ENCODE data around the gene MEGF11.
A peak's percentile ranks its signal among the peaks of the same experiment; 100 is the strongest.

MEGF11 gene

GRCh38 chr15:66241087-66241907, 12.3 kb downstream of the MEGF11 start:
- DNase-seq (ENCODE audit: insufficient read length, low spot score) (no peak), FAIRE-seq (peak; percentile 26)

- FAIRE-seq (no peak), DNase-seq (ENCODE audit: insufficient read length, low spot score) (no peak)
These were observed 13.2 kb downstream of the MEGF11 start for GRCh38 chr15:66240240-66240794.

GRCh38 chr15:66239514-66239913, 14.0 kb downstream of the MEGF11 start:
- FAIRE-seq: no peak
- no peak for DNase-seq (ENCODE audit: insufficient read length, low spot score)

DNA sequence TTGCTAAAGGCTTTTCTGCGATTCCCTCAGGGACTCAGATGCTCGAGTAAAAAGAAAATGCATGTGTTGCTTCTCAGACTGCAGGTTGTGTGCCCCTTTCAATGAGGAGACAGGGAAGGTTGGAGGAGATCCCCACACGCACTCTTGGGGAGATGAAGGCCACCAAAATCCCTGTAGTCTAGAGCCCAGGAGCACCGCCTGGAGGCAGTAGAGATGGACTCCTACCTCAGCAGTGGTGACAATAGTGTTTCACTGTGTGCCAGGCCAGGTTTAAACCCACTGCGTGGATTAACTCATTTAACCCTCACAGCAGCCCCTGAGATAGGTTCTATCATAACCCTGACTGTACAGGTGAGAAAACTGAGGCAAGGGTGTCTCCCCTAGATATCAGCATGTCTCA, 15.2 kb downstream of the MEGF11 start:
- FAIRE-seq (no peak), DNase-seq (ENCODE audit: insufficient read length, low spot score) (no peak)

DNA sequence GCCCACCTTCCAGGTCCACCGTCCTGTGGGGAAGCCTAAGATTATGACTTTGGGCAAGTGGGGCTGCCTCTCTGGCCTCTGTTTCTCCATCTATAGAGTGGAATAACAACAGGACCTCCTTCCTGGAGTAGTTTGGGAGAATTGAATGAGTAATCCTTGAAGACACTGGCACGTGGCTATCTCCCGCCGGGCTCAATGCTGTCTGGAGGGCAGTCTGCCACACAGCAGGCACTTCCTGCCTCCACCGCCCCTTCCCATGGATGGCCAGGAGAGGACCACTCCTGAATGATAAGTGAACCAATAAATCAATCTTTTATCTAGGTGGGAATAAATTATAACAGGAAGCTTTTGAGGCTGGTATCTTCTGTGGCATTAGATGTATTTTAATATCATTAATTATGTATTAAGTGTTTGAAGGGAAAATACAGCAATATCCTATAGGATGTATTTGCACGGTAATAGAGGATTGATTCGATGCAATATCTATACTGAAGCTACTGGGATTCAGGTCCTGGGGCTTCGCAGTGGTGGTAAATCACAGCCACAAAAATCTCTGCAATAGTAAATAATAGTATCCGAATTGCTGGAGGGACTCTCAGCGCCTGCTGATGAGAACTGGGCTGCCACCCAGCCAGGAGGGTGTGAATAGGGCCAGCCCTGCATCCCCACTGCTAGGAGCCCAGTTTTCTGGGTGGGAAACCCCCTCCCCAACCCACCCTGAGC, 15.9 kb downstream of the MEGF11 start:
- DNase-seq (ENCODE audit: insufficient read length, low spot score) (no peak), FAIRE-seq (no peak)

- no peak for FAIRE-seq
- no peak for DNase-seq (ENCODE audit: insufficient read length, low spot score)
These were observed 16.7 kb downstream of the MEGF11 start for GRCh38 chr15:66236806-66237375.

GRCh38 chr15:66235866-66236265, 17.7 kb downstream of the MEGF11 start:
- no peak for DNase-seq (ENCODE audit: insufficient read length, low spot score)
- FAIRE-seq: no peak

- DNase-seq (ENCODE audit: insufficient read length, low spot score) (no peak), FAIRE-seq (no peak)
These were observed 18.8 kb downstream of the MEGF11 start for GRCh38 chr15:66234798-66235197.

DNA sequence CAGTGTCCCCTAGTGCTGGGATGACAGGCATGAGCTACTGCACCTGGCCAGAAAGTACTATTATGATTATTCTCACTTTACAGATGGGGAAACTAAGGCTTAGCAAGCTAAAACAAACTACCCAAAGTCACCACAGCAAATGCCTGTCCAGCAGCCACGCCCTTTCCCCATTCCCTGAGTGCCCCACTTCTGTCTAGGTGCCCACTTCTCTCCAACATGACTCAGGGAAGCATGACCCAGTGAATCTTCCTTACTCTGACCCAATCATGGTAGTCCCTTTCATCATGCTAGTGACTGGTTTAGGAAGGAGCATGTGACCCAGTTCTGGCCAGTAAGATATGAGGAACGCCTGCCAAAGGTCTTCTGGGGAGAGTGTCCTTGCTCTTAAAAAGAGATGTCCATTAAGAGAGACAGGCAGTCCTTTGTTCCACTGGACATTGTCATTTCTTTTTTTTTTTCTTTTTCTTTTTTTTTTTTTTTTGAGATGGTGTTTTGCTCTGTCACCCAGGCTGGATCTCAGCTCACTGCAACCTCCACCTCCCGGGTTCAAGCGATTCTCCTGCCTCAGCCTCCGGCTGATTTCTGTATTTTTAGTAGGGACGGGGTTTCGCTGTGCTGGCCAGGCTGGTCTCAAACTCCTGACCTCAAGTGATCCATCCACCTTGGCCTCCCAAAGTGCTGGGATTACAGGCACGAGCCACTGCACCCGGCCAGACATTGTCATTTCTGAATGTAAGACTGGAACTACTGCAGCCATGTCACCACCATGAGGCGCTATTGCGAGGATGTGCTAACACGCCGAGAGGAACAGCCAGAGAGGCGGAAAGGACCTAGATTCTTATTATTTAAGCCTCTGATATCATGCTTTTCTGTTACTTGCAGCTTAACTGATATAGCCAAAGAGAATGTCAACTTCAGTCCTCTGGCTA, 19.8 kb downstream of the MEGF11 start:
- DNase-seq (ENCODE audit: insufficient read length, low spot score) (no peak), FAIRE-seq (no peak)

GRCh38 chr15:66232267-66232625, 21.3 kb downstream of the MEGF11 start:
- no peak for FAIRE-seq
- DNase-seq (ENCODE audit: insufficient read length, low spot score): no peak

- FAIRE-seq (no peak), DNase-seq (ENCODE audit: insufficient read length, low spot score) (no peak)
These were observed 21.9 kb downstream of the MEGF11 start for GRCh38 chr15:66231394-66232266.

DNA sequence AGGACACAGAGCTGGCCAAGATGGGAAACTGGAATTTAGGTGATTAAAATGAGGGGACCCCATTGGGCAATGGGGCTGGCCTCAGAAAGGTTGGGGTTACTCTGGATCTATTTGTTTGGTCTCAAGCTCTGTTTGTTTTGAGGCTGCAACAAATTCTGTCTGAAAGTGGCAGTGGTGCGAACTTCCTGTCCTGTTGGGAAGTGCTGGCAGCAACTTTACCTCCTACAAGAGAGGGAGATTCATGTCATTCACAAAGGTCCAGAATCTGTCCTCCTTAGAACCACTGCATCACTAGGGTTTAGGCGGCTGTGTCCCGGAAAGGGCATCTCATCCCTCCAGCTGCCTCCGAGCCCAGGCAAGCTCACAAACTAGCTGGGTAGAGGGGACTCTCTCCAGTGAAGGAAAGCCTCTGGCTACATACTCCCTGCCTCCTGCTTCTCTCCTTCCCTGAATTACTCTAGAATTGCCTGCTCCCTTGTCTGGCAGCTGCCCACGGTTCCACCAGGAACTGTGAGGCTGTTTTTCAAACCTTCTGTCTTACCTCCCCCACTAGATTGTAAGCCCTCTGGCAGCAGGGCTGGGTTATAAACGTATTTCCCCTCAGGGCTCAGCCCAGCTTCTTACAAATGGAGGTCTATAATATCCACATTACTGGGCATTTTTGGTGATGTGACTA, 23.6 kb downstream of the MEGF11 start:
- DNase-seq (ENCODE audit: insufficient read length, low spot score) (no peak), FAIRE-seq (no peak)

DNA sequence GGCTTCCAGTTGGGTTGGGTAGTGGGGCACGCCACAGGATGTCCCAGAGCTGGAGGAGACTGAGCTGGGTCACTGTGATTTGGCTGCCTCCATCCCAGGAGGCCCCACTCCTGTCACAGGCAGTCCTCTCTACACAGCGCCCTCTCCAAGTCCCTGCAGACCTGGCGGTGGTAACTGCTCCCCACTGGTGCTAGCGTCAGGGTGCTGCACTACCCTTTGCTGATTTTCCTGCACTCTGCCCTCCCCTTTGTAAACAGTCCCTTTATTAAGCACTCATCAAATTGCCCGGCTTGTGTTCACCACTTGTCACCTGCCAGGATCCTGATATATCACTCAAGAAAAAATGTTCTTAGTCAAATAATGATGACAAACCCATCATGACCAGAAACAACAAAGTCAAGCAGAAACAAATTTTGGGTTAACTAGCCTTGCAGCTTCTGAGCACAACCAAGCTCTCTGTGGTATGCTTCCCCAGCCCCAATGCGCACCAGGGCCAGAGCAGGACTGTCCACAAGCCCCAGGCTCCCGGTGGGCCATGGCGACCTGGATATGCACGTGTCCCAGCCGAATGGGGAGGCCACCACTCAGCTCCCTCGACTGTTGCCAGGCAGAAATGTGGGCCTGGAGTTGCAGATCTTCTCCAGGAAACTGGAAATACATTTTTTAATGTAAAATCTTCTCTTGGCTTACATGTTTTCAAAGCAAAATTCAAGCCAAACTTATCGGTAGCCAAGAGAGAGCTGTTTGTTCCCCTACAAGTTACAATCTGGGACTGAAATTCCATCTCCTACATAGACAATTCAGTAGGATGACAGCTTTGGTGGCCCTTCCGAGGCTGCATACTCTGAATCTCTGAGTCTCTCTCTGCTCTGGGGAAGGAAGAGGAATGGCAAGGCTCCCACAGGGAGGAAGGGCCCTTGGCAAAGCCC, 24.5 kb downstream of the MEGF11 start:
- DNase-seq (ENCODE audit: insufficient read length, low spot score): no peak

GRCh38 chr15:66226736-66227135, 26.8 kb downstream of the MEGF11 start:
- DNase-seq (ENCODE audit: insufficient read length, low spot score) (no peak), FAIRE-seq (no peak)

More for the DNA sequence above, 24.5 kb downstream of the MEGF11 start:
- FAIRE-seq: no peak

- peak; percentile 52 for FAIRE-seq
These were observed 27.8 kb downstream of the MEGF11 start for GRCh38 chr15:66225656-66226274.

DNA sequence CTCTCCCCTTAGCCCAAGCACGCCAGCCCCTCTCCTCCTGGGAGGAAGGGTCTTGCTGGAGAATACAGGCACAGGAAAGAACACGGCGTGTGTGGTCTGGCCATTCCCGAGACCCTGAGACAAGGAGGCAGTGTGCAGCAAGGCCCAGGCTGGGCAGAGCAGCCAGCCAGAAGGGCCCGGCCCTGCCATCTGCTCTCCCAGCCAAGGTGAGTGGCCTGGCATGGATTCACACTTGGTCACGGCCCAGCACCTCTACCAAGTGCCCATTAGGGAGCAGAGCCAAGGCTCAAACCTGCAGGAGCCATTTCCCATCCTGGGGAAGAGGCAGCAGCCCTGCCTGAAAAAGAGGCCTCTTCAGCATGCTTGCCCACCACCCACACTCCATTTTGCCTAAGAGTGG, 28.6 kb downstream of the MEGF11 start:
- FAIRE-seq: no peak
- DNase-seq (ENCODE audit: insufficient read length, low spot score): no peak

More at GRCh38 chr15:66225656-66226274, 27.8 kb downstream of the MEGF11 start:
- no peak for DNase-seq (ENCODE audit: insufficient read length, low spot score)
